PC-3 (cell line): ENCODE data around the gene MARF1. TPM values are rescaled to one million over a fixed set of nuclear protein-coding genes. Genes with fewer than 3 reads are reported as not detected.

ENCODE experiments used
- ATAC-seq: fragments of 200-7000 bp; cut with Tn5 transposase; 2 replicates; pipeline ENCODE4 v1.9.1; 2020; ENCODE audit warnings: mild to moderate bottlenecking, moderate library complexity
- BruUV-seq: library from RNA; stranded (reverse); fragments of 400-500 nt; replicated peaks from 2 replicates; lab custom pipeline; 2021; lab: Mats Ljungman, UMichigan
- CTCF ChIA-PET: fragments of 300-600 bp; sonication (Branson Sonifier 250); formaldehyde crosslinking; loops from one replicate; lab custom pipeline; 2022; ENCODE audit warnings: antibody characterized with exemption; lab: Charles Lee
- POLR2A ChIA-PET: fragments of 300-600 bp; sonication (Branson Sonifier 250); formaldehyde crosslinking; loops from one replicate; lab custom pipeline; 2022; ENCODE audit warnings: antibody characterized with exemption; ENCODE audit not compliant: unreplicated experiment; lab: Charles Lee
- DNase-seq: peaks from one replicate; pipeline ENCODE4 v3.0.0-alpha.2; 2015
- H2AFZ ChIP-seq: fragments of 300-600 bp; sonication (generic); 2 replicates; pipeline ENCODE4 v1.6.0; 2016; ENCODE audit warnings: antibody characterized with exemption, low read length
- H3F3A ChIP-seq: fragments of 300-600 bp; sonication (generic); one replicate; pipeline ENCODE4 v1.6.0; 2017; ENCODE audit warnings: antibody characterized with exemption, low read length, control low read depth, mild to moderate bottlenecking; ENCODE audit not compliant: unreplicated experiment
- H3K27ac ChIP-seq: fragments of 300-600 bp; sonication (generic); 2 replicates; pipeline ENCODE4 v1.5.1; 2016; ENCODE audit warnings: mild to moderate bottlenecking, low read length
- H3K27me3 ChIP-seq: fragments of 300-600 bp; sonication (generic); 2 replicates; pipeline ENCODE4 v1.6.1; 2016; ENCODE audit warnings: low read length, mixed read lengths
- H3K36me3 ChIP-seq: fragments of 300-600 bp; sonication (generic); 2 replicates; pipeline ENCODE4 v1.6.1; 2016; ENCODE audit warnings: low read depth, mixed run types, low read length, mixed read lengths
- H3K4me1 ChIP-seq: fragments of 300-600 bp; sonication (generic); 2 replicates; pipeline ENCODE4 v1.5.1; 2016; ENCODE audit warnings: low read length; ENCODE audit not compliant: insufficient read depth
- H3K4me2 ChIP-seq: fragments of 300-600 bp; sonication (generic); 2 replicates; pipeline ENCODE4 v1.6.0; 2016; ENCODE audit warnings: low read length
- H3K4me3 ChIP-seq: fragments of 300-600 bp; sonication (generic); 2 replicates; pipeline ENCODE4 v1.5.1; 2016; ENCODE audit warnings: mild to moderate bottlenecking, low read length, mixed read lengths
- H3K79me2 ChIP-seq: fragments of 300-600 bp; sonication (generic); 2 replicates; pipeline ENCODE4 v1.6.1; 2017; ENCODE audit warnings: low read length, mixed read lengths
- H3K9ac ChIP-seq: fragments of 300-600 bp; sonication (generic); 2 replicates; pipeline ENCODE4 v1.6.0; 2016; ENCODE audit warnings: mild to moderate bottlenecking, low read length
- H3K9me2 ChIP-seq: fragments of 300-600 bp; sonication (generic); replicated peaks from 2 replicates; pipeline ENCODE4 v1.6.1; 2016; ENCODE audit warnings: mixed run types, low read length, mixed read lengths
- H3K9me3 ChIP-seq: fragments of 300-600 bp; sonication (generic); 2 replicates; pipeline ENCODE4 v1.6.1; 2016; ENCODE audit warnings: low read length, mixed read lengths
- H4K20me1 ChIP-seq: fragments of 300-600 bp; sonication (generic); 2 replicates; pipeline ENCODE4 v1.6.1; 2016; ENCODE audit warnings: low read length, mixed read lengths
- CTCF ChIP-seq: fragments of 300-600 bp; sonication (generic); conservative IDR thresholded peaks from 2 replicates; pipeline ENCODE4 v1.5.1; 2017; ENCODE audit warnings: antibody characterized with exemption, low read depth, mild to moderate bottlenecking, low read length
- EZH2 ChIP-seq: fragments of 300-600 bp; sonication (generic); IDR thresholded peaks from one replicate; pipeline ENCODE4 v1.6.1; 2017; ENCODE audit warnings: antibody characterized with exemption, mild to moderate bottlenecking, low read length; ENCODE audit not compliant: unreplicated experiment
- EZH2phosphoT487 ChIP-seq: fragments of 300-600 bp; sonication (generic); IDR thresholded peaks from 2 replicates; pipeline ENCODE4 v1.6.1; 2018; ENCODE audit warnings: mild to moderate bottlenecking, antibody characterized with exemption, low read length, borderline replicate concordance
- intact Hi-C: fragments of 100-400 bp; cut with micrococcal nuclease; formaldehyde crosslinking; loops from 2 replicates; pipeline ENCODE4 v1.9.0; 2023
- total RNA-seq: library from RNA; depleted of rRNA; stranded (reverse); fragments of >200 nt; gene quantifications from 2 replicates; pipeline ENCODE4 v1.2.3, GENCODE V29; 2014

Gene MARF1
- total RNA-seq, 1 experiment from 2014 or later = 6.7 TPM

- no peak overlapping the region for H3K9ac ChIP-seq
- H3K9me2 ChIP-seq = no peaks in the 10 kb centered on the region
- H3K4me2 ChIP-seq = no peak overlapping the region
- no peaks in the 10 kb centered on the region for H3K79me2 ChIP-seq
- CTCF ChIA-PET = interaction anchor here (1.2 kb wide), 1 partner anchor 8 kb away, joined by 3 read pairs; no protein-coding TSS in a partner anchor
- no peaks in the 10 kb centered on the region for H3F3A ChIP-seq
- H3K27me3 ChIP-seq = no peaks in the 10 kb centered on the region
- DNase-seq (no peak), ATAC-seq (no peak)
- POLR2A ChIA-PET = interaction anchor here (0.6 kb wide), 1 partner anchor 519 kb away, joined by 3 read pairs; no protein-coding TSS in a partner anchor
- intact Hi-C loops = loop anchor here (10.0 kb wide), 1 partner anchor 74 kb away; no protein-coding TSS in a partner anchor
- no peak for TF ChIP-seq EZH2phosphoT487
- no peak for TF ChIP-seq CTCF
- no peak for TF ChIP-seq EZH2
- H4K20me1 ChIP-seq = no peaks in the 10 kb centered on the region
- H3K27ac ChIP-seq = no peak overlapping the region
- no peak overlapping the region for H2AFZ ChIP-seq
- H3K4me3 ChIP-seq = no peak overlapping the region
- H3K4me1 ChIP-seq = no peaks in the 10 kb centered on the region
- no peaks in the 10 kb centered on the region for H3K9me3 ChIP-seq
- H3K36me3 ChIP-seq = no peaks in the 10 kb centered on the region
- no TSS peak for BruUV-seq
Measured at GRCh38 chr16:15559176-15559575, 83.8 kb downstream of the MARF1 start.

- Histone ChIP-seq H3K27me3 (no peaks in the 10 kb centered on the region), H3K36me3 (no peaks in the 10 kb centered on the region), H3K9me2 (no peaks in the 10 kb centered on the region), H3K4me1 (no peaks in the 10 kb centered on the region), H3F3A (no peaks in the 10 kb centered on the region), H3K4me3 (no peak overlapping the region), H3K79me2 (no peaks in the 10 kb centered on the region), H3K4me2 (no peak overlapping the region), H2AFZ (no peak overlapping the region), H4K20me1 (no peaks in the 10 kb centered on the region), H3K9ac (no peak overlapping the region), H3K9me3 (no peaks in the 10 kb centered on the region), H3K27ac (no peak overlapping the region)
- ATAC-seq (no peak), DNase-seq (no peak)
- POLR2A ChIA-PET = no interaction called here
- TF ChIP-seq EZH2 (no peak), EZH2phosphoT487 (no peak), CTCF (no peak)
- intact Hi-C loops = loop anchor here (10.0 kb wide), 1 partner anchor 72 kb away; no protein-coding TSS in a partner anchor
- CTCF ChIA-PET = no interaction called here
- BruUV-seq = no TSS peak
Measured at GRCh38 chr16:15557258-15557657, 85.7 kb downstream of the MARF1 start.

- H3K4me1 ChIP-seq = no peaks in the 10 kb centered on the region
- TF ChIP-seq EZH2phosphoT487 = no peak
- no peak for TF ChIP-seq CTCF
- TF ChIP-seq EZH2 = no peak
- intact Hi-C loops = loop anchor here (10.0 kb wide), 1 partner anchor 71 kb away; no protein-coding TSS in a partner anchor
- H3F3A ChIP-seq = no peaks in the 10 kb centered on the region
- no peak overlapping the region for H2AFZ ChIP-seq
- DNase-seq = no peak
- ATAC-seq = no peak
- no TSS peak for BruUV-seq
- H3K4me3 ChIP-seq = no peak overlapping the region
- ChIA-PET CTCF (no interaction called here), POLR2A (no interaction called here)
- no peaks in the 10 kb centered on the region for H3K79me2 ChIP-seq
- H4K20me1 ChIP-seq = no peaks in the 10 kb centered on the region
- no peak overlapping the region for H3K9ac ChIP-seq
- H3K9me3 ChIP-seq = no peaks in the 10 kb centered on the region
- no peaks in the 10 kb centered on the region for H3K36me3 ChIP-seq
- H3K4me2 ChIP-seq = no peak overlapping the region
- no peaks in the 10 kb centered on the region for H3K27me3 ChIP-seq
- no peak overlapping the region for H3K27ac ChIP-seq
- no peaks in the 10 kb centered on the region for H3K9me2 ChIP-seq
Measured at GRCh38 chr16:15556130-15556529, 86.8 kb downstream of the MARF1 start.
